Measurements from ENCODE around the gene INCENP. TPM values are rescaled to one million over a fixed set of nuclear protein-coding genes. Genes with fewer than 3 reads are reported as not detected.

The INCENP gene
- total RNA-seq, 4 donors from 2014 or later, result 21.4 to 120 (median 31.4) TPM

GRCh38 chr11:62087694-62088093 is 36.1 kb upstream of the INCENP start:
- no peaks in the 10 kb centered on the region for H3K27me3 ChIP-seq
- H3K27ac ChIP-seq, result no peak overlapping the region
- H3K4me3 ChIP-seq, result no peak overlapping the region
- no peaks in the 10 kb centered on the region for H3K4me1 ChIP-seq
- TF ChIP-seq POLR2A (IDR thresholded peaks at IDR 0.05), result no peak
- no peak for TF ChIP-seq CTCF (IDR thresholded peaks at IDR 0.05)
- DNase-seq, result no peak
- H3K36me3 ChIP-seq, result no peaks in the 10 kb centered on the region
- no peaks in the 10 kb centered on the region for H3K9me3 ChIP-seq

- TF ChIP-seq POLR2A (IDR thresholded peaks at IDR 0.05), result no peak
- TF ChIP-seq CTCF (IDR thresholded peaks at IDR 0.05), result no peak
- Histone ChIP-seq H3K9me3 (no peaks in the 10 kb centered on the region), H3K27me3 (no peaks in the 10 kb centered on the region), H3K36me3 (no peaks in the 10 kb centered on the region), H3K4me3 (no peak overlapping the region), H3K27ac (no peak overlapping the region), H3K4me1 (no peaks in the 10 kb centered on the region)
- DNase-seq, result no peak
Observed at GRCh38 chr11:62088331-62088933, 35.4 kb upstream of the INCENP start.

- no peaks in the 10 kb centered on the region for H3K9me3 ChIP-seq
- DNase-seq, result no peak
- no peak overlapping the region for H3K4me3 ChIP-seq
- H3K27me3 ChIP-seq, result no peaks in the 10 kb centered on the region
- no peak overlapping the region for H3K27ac ChIP-seq
- no peak for TF ChIP-seq POLR2A (IDR thresholded peaks at IDR 0.05)
- no peak for TF ChIP-seq CTCF (IDR thresholded peaks at IDR 0.05)
- H3K4me1 ChIP-seq, result peaks cover 0 to 8% (median 4%) of the 10 kb centered on the region in 4 donors
- no peaks in the 10 kb centered on the region for H3K36me3 ChIP-seq
Observed at GRCh38 chr11:62103141-62103540, 20.7 kb upstream of the INCENP start.

GRCh38 chr11:62103986-62104385 is 19.8 kb upstream of the INCENP start:
- DNase-seq, result no peak
- TF ChIP-seq CTCF (IDR thresholded peaks at IDR 0.05) (no peak), POLR2A (IDR thresholded peaks at IDR 0.05) (no peak)
- Histone ChIP-seq H3K27me3 (no peaks in the 10 kb centered on the region), H3K9me3 (no peaks in the 10 kb centered on the region), H3K36me3 (no peaks in the 10 kb centered on the region), H3K4me3 (no peak overlapping the region), H3K27ac (peak overlapping the region in 3 of 4 donors; percentile 46 to 77 (median 68)), H3K4me1 (peaks cover 0 to 8% (median 4%) of the 10 kb centered on the region in 4 donors)

- H3K4me1 ChIP-seq, result peaks cover 0 to 8% (median 4%) of the 10 kb centered on the region in 4 donors
- no peaks in the 10 kb centered on the region for H3K36me3 ChIP-seq
- DNase-seq, result no peak
- H3K4me3 ChIP-seq, result peak overlapping the region in 3 of 4 donors; percentile 8 to 32 (median 20)
- H3K27me3 ChIP-seq, result no peaks in the 10 kb centered on the region
- peak overlapping the region; percentile 40 to 77 (median 57) for H3K27ac ChIP-seq
- TF ChIP-seq CTCF (IDR thresholded peaks at IDR 0.05), result no peak
- no peak for TF ChIP-seq POLR2A (IDR thresholded peaks at IDR 0.05)
- no peaks in the 10 kb centered on the region for H3K9me3 ChIP-seq
Observed at GRCh38 chr11:62104816-62105653, 18.8 kb upstream of the INCENP start.

All from Peyer's patch (tissue), 4 donors.